HuH-7.5 (cell line): ENCODE results near the gene ZWINT.

Experiments
- DNase-seq: peaks from one replicate; pipeline ENCODE4 v3.0.0; 2011; ENCODE audit warnings: low spot score

The ZWINT gene, protein sequence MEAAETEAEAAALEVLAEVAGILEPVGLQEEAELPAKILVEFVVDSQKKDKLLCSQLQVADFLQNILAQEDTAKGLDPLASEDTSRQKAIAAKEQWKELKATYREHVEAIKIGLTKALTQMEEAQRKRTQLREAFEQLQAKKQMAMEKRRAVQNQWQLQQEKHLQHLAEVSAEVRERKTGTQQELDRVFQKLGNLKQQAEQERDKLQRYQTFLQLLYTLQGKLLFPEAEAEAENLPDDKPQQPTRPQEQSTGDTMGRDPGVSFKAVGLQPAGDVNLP

DNA sequence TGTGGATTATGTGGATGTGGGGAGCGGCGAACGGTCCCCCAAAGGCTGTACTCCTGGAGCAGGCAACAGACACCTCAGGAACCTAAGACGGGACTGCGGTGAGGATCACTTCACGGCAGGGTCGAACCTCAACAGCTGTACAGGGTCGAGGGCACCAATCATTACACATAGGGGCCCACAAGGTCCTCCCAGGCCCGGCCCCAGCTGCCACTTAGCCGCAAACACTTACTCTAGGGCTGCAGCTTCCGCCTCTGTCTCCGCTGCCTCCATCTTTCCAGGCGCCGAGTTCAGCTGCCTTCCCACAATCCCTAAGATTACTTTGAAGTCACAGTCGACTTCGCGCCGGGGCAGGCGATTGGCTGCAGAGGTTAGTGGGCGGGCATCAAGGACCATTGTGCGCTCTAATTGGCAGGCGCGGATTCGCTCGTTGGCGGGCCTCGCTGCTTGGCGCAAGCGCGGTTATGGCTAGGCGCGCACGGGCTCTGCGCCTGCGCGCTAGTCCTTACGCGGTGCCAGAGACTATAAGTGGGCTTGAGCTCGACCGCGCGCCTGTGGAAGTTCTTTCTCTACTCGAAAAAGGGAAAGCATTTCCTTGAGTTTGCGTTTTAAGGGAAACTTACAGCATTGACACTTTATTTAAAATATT lies at the start of gene ZWINT:
TSS of gene ZWINT (minus strand) at position 293 of the 646 bp plus-strand sequence. CDS start at position 270, 23 bp downstream.
- peak; percentile 40 for DNase-seq

DNA sequence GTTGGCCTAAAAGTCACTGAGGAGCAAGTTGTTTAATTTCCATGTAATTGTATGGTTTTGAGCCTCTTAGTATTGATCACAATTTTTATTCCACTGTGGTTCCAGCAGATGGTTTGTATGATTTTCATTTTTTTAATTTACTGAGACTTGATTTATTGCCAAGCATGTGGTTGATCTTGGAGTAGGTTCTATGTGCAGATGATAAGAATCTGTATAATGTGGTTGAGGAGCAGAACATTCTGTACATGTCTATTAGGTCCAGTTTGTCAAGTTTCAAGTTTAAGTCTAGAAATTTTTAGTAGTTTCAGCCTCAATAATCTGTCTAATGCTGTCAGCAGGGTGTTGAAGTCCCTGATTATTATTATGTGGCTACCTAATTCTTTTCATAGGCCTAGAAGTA lies 22.7 kb upstream of the ZWINT start:
- no peak for DNase-seq

DNA sequence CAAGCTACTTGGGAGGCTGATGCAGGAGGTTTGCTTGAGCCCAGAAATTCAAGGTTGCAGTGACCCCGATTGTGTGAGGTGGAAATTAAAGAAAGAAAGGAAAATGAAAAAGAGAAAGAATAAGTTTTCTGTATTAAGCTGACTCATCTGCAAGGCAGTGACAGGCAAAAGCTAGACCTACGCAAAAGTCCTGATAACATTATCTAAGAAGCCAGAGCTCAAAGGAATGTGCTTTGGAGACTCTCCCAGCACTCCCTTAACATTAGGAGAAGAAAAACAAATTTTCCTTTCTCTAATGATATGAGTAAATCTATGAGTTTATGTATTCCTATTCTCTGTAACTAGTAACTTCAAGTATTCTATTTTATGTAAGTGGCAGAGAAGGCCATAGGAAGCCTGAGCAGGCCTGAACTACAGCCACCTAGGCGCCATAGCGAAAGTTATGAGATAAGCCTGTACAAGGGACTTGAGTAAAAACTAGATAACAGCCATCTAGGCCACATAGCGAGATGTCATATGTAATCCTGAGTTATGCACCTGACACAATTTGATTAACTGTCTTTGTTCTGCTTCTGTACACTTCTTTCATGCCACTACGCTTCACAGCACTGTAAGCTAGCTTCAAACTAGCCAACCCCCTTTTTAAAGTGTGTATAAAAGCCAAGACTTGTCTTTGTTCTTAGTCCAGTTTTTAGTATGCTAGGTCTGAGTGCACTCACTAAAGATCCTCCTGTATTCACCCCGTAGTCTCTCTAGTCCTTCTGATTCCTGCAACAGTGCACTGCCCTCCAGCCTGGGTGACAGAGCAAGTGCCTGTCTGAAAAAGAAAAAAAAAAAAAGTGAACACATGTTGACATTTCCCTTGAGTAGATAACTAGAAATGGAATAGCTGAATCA lies 9.4 kb upstream of the ZWINT start:
- DNase-seq = no peak

- DNase-seq = no peak
These were observed 484 bp downstream of the ZWINT start for GRCh38 chr10:56360583-56360966.

DNA sequence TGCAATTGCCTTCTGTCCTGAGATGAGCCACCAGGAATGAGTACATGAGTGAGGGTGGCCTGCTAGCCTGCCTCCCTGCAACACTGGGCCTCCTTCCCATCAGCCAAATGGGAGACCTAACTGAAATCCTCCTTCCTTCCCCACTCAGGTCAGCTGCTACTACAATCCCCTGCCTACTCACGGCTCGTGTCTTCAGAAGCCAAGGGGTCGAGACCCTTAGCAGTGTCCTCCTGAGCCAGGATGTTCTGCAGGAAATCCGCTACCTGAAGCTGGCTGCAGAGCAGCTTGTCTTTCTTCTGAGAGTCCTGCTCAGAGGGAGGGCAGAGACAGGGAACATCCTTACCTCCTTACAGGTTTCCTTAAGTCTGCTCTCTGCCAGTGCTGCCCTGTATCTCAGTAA lies 1.2 kb downstream of the ZWINT start:
- no peak for DNase-seq

- DNase-seq = no peak
These were observed 4.0 kb downstream of the ZWINT start for GRCh38 chr10:56357018-56357417.

DNA sequence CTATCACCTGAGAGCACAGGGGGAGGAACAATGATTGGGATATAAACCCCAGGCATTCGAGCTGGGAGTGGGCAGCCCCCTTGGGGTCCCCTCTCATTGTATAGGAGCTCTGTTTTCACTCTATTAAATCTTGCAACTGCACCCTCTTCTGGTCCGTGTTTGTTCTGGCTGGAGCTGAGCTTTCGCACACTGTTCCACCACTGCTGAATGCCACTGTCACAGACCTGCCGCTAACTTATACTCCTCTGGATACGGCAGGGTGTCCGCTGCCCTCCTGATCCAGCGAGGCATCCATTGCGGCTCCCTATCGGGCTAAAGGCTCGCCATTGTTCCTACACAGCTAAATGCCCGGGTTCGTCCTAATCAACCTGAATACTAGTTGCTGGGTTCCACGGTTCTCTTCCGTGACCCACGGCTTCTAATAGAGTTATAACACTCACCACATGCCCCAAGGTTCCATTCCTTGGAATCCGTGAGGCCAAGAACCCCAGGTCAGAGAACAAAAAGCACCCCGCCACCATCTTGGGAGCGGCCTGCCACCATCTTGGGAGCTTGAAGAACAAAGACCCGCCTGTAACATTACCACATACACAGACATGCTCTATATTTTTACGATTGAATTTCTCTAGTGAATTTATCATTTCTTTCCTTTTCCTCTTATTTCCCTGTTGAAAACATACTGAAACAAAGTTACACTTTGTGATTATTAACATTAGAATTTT lies 9.0 kb downstream of the ZWINT start:
- no peak for DNase-seq

GRCh38 chr10:56349611-56350010 lies 11.4 kb downstream of the ZWINT start:
- no peak for DNase-seq

DNA sequence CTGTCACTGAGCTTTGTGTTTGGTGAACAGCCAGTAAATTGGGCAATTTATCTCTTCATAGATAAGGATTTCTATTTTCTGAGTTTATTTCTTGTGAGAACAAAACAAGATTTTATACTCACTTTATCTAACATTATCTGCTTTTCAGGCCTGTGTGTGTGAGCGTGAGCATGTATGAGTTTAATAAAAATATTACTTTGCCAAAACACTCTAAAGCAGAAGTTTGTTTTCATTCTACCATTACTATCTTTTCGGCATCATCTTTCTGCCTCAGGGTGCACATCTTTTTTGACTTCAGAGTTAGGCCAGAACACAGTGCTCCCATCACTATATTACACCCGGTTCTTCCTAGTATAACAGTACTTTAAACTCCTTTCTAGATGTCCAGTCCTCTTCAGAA lies 13.0 kb downstream of the ZWINT start:
- DNase-seq = no peak

GRCh38 chr10:56346845-56347415 lies 14.1 kb downstream of the ZWINT start:
- DNase-seq = no peak

DNA sequence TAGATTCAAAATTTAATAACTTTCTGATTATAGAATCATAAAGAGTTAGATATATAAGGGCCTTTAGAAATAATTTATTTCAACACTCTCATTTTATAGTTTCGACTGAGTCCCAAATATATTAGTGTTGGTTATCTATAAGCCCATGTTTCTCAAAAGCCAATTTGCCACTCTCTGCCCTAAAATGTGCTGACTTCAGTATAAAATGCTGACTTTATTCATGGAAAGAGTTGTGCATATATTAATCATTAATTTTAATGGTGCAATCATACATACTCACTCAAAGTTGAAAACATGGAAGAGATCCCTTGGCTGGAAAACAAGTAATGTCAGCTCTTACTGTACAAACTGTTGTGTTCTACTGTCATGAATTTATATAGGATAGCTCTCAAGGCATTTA lies 19.4 kb downstream of the ZWINT start:
- DNase-seq = no peak

- DNase-seq = no peak
These were observed 31.1 kb downstream of the ZWINT start for GRCh38 chr10:56329961-56330360.

GRCh38 chr10:56327118-56327517 lies 33.9 kb downstream of the ZWINT start:
- DNase-seq = no peak

GRCh38 chr10:56319386-56319785 lies 41.7 kb downstream of the ZWINT start:
- DNase-seq = no peak

DNA sequence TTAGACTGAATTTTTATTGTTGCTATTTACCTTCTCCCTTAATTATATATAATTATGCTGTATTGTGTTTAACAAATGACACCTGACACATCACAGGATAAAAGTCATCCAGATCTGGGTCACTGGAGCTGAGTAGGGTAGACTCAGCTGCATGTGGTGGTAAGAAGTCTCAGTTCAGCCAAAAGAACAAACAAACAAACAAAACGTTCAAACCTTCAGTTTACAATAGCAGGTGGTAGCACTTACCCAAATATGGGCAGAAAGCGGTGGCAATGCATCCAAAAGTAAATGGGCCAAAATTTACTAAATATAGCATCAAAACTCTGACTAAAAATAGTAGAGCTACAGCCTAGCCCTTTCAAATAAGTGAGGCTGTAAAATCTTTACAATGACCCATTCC lies 42.2 kb downstream of the ZWINT start:
- no peak for DNase-seq

GRCh38 chr10:56317603-56318002 lies 43.5 kb downstream of the ZWINT start:
- no peak for DNase-seq

GRCh38 chr10:56316603-56317002 lies 44.5 kb downstream of the ZWINT start:
- DNase-seq = no peak
